Endometrial microvascular endothelial cells (primary cell): ENCODE measurements around the gene IVD. TPM values are rescaled to one million over a fixed set of nuclear protein-coding genes. Genes with fewer than 3 reads are reported as not detected.

Experiments
- in situ Hi-C: cut with HindIII; loops from 2 replicates; pipeline ENCODE4 v1.10.0; 2017; ENCODE audit warnings: low sequenced_read_pairs, low pct_unique_long_range_greater_than_20kb; ENCODE audit errors: inconsistent ontology term
- total RNA-seq: library from RNA; depleted of rRNA; stranded (reverse); fragments of >200 nt; gene quantifications from one replicate; pipeline ENCODE4 v1.2.3, GENCODE V29; 2015; ENCODE audit errors: inconsistent ontology term

The IVD gene
- total RNA-seq, 1 donor from 2014 or later, result 37.2 TPM

- in situ Hi-C loops, result no loop called here
Measured at GRCh38 chr15:40467261-40467615, 61.6 kb downstream of the IVD start.

GRCh38 chr15:40468898-40469331, 63.3 kb downstream of the IVD start:
- in situ Hi-C loops, result no loop called here

DNA sequence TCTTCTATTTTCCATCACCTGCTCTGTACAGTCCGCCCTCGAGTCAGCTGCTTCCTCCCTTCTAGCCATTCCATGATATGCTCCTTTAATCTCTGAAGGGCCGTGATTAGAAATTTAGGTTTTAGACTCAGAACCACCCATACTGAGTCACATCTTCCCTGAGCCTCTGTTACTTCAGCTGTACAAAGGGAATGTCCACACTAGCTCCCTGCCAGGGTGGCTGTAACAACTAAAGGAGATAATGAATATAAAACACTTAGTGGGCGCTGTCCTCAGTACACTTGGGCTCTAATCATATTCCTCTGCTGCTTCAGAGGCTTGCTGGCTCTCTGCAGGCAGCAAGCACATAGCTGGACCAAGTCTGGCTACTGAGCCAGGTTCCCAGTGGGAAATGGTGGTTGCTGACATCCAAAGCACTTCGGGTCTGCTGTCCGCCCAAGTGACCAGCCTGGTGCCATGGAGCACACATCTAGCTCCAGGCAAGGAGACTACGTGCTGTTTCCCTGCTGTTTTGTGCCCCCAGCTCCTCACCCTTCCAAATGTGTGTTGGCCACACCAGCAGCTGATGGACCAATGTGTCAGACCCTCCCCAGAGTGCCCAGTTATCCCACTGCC, 64.3 kb downstream of the IVD start:
- in situ Hi-C loops, result no loop called here

DNA sequence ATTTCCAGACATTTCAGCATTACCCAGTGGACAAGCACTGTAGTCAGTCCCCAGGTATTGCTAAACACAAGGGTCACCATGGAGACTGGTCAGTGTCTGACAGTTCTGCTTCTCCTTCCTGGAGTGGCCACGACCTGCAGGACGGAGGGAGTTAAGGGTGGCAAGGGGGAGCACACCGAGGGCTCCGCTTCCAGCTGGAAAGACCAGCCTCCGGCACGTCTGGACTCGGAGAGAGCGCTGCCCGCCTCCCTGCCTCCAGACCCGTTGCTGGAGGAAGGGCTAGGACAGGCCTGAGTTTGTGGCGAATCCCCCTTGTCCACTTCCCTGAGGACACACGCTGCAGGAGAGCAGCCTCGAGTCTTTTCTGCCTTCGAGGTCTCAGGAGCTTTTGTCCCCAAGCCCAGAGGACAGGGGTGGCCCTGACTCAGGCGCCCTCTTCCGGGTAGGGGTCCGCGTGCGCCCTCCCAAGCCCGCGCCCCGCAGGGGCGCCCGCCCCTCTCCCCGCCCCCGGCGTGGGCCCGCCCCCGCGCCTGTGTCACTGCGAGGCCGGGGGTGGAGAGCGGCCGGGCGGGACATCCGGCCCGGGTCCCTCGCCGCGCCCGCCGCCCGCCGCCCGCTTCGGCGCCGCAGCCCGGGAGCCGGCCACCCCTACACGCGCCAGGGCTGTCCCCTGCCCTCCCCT, 65.0 kb downstream of the IVD start, which contains the start of gene CHST14:
Gene CHST14 (plus strand): TSS at position 562 of the 682 bp plus-strand sequence. CDS start 230 bp downstream, outside the sequence.
- in situ Hi-C loops, result no loop called here

Other genes with a start within 250 kb of the IVD start
- 74.1 TPM for gene BUB1B, start 244.7 kb upstream of the IVD start, total RNA-seq
- gene PAK6, start 166.7 kb upstream of the IVD start, total RNA-seq, result not detected
- not detected for gene ANKRD63, start 122.7 kb upstream of the IVD start, total RNA-seq
- gene PLCB2, start 97.9 kb upstream of the IVD start, total RNA-seq, result 1.6 TPM
- gene INAFM2, start 82.1 kb upstream of the IVD start, total RNA-seq, result 15.1 TPM
- gene CCDC9B, start 64.9 kb upstream of the IVD start, total RNA-seq, result 16.1 TPM
- gene PHGR1, start 54.8 kb upstream of the IVD start, total RNA-seq, result not detected
- 0.46 TPM for gene DISP2, start 47.6 kb upstream of the IVD start, total RNA-seq
- 50.6 TPM for gene KNSTRN, start 23.1 kb upstream of the IVD start, total RNA-seq
- 17.1 TPM for gene BAHD1, start 35.2 kb downstream of the IVD start, total RNA-seq
- 30.3 TPM for gene CHST14, start 65.2 kb downstream of the IVD start, total RNA-seq
- 40.4 TPM for gene CCDC32, start 159.2 kb downstream of the IVD start, total RNA-seq
- gene RPUSD2, start 163.5 kb downstream of the IVD start, total RNA-seq, result 8.9 TPM
- gene KNL1, start 188.5 kb downstream of the IVD start, total RNA-seq, result 40.9 TPM